ENCODE results near the gene PPM1N.

Gene PPM1N

DNA sequence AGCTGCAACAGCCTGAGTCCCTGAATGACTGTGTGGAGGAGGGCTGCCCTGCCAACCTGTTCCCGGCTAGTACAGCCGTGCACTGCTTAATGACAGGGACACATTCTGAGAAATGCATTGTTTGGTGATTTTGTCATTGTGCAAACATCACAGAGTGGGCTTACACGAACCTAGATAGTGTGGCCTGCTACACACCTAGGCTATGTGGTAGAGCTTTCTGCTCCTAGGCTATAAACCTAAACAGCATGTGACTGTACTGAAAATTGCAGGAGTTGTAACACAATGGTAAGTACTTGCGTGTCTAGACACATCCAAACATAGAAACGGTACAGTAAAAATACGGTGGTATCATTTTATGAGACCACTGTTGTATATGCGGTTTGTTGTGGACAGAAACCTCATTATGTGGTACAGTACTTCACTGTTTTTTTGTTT is 44.0 kb downstream of the PPM1N start:
- DNase-seq, result no peak

DNA sequence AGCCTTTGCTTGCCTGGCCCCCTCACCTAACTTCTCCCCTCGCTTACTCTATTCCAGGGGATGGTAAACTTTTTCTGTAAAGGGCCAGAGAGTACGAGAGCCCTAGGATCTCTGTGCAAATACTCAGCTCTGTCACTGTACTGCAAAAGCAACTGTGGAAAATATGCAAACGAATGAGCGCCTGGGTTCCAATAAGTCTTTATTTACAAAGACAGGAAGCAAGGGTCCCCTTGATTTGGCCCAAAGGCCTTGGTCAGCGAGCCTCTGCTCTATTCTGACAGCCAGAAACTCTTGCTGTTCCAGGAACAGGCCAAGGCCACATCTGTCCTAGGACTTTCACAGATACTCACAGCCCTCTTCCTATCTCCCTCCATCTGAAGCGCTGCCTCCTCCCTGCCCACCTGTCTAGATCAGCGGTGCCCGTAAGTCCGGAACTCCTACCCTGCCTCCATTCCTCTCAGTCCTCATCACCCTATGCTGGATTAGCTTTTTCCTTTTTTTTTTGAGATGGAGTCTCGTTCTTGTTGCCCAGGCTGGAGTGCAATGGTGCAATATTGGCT is 49.0 kb downstream of the PPM1N start:
- DNase-seq, result no peak

DNA sequence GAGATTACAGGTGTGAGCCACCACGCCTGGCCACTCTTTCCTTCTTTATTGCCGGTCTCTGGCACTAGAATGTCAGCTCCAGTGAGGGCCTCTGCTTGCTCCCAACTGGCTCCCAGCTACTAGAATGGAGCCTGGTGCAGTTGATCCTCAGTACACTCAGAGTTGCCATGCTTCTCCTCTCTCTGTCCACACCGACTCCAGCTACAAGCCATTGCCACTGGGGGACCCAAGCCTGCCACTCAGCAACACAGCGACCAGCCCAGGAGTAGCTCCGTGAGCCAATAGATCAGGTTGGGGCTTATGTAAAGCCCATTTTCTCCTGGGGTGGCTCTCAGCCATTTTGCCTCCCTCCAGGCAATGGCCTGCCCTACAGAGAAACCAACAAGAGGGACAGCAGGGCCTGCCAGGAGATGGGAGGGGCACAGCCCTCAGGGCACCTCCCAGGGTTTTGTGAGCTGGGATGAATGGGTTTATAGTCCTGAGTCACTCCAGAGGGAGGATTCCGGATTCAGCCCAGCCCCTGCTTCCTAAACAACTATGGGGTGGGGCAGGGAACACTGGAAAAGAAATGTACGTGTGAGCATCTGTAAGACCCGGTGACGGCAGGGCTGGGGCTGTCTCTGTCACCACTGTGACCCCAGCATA is 49.8 kb downstream of the PPM1N start:
- DNase-seq, result no peak

All from right forelimb (tissue), 1 donor.